Activated gamma-delta T cell treated with Interleukin-2 at 50 U/mL for 16 hours (primary cell): ENCODE data around the gene KIF12.
"Not testable (repeated sequence)": the region's sequence is repeated elsewhere in the genome, so short reads cannot be mapped to it uniquely, and the experiment has no call there.

ENCODE experiments used
- DNase-seq: peaks from one replicate; pipeline ENCODE4 v3.0.0-alpha.2; 2020

Gene KIF12

GRCh38 chr9:114060711-114061110 lies 38.4 kb downstream of the KIF12 start:
- no peak for DNase-seq

- DNase-seq, result no peak
Measured at GRCh38 chr9:114060070-114060469, 39.0 kb downstream of the KIF12 start.

GRCh38 chr9:114059047-114059803 lies 39.9 kb downstream of the KIF12 start:
- DNase-seq, result no peak

- DNase-seq, result no peak
Measured at GRCh38 chr9:114058688-114059046, 40.4 kb downstream of the KIF12 start.

GRCh38 chr9:114057161-114057885 lies 41.8 kb downstream of the KIF12 start:
- no peak for DNase-seq

GRCh38 chr9:114056527-114056926 lies 42.6 kb downstream of the KIF12 start:
- no peak for DNase-seq

GRCh38 chr9:114055894-114056293 lies 43.2 kb downstream of the KIF12 start:
- no peak for DNase-seq

- DNase-seq, result no peak
Measured at GRCh38 chr9:114055061-114055460, 44.0 kb downstream of the KIF12 start.

GRCh38 chr9:114054191-114054690 lies 44.9 kb downstream of the KIF12 start:
- no peak for DNase-seq

- DNase-seq, result no peak
Measured at GRCh38 chr9:114053246-114054005, 45.7 kb downstream of the KIF12 start.

GRCh38 chr9:114051706-114052105 lies 47.4 kb downstream of the KIF12 start:
- DNase-seq, result no peak

- DNase-seq, result no peak
Measured at GRCh38 chr9:114051281-114051680, 47.8 kb downstream of the KIF12 start.

- no peak for DNase-seq
Measured at GRCh38 chr9:114050646-114051045, 48.4 kb downstream of the KIF12 start.

- no peak for DNase-seq
Measured at GRCh38 chr9:114050226-114050568, 48.9 kb downstream of the KIF12 start.

- no peak for DNase-seq
Measured at GRCh38 chr9:114049441-114050225, 49.5 kb downstream of the KIF12 start.

GRCh38 chr9:114048533-114049415 lies 50.3 kb downstream of the KIF12 start:
- DNase-seq, result no peak

GRCh38 chr9:114047717-114048116 lies 51.4 kb downstream of the KIF12 start:
- DNase-seq, result no peak

- no peak for DNase-seq
Measured at GRCh38 chr9:114046875-114047274, 52.2 kb downstream of the KIF12 start.

- DNase-seq, result no peak
Measured at GRCh38 chr9:114046237-114046755, 52.8 kb downstream of the KIF12 start.

- DNase-seq, result not testable (repeated sequence)
Measured at GRCh38 chr9:114043660-114044059, 55.4 kb downstream of the KIF12 start.
